HEK293 (cell line): ENCODE data around the gene SP4.

Experiments
- CTCF ChIA-PET: fragments of 350-600 bp; formaldehyde crosslinking; extraction: SDS; loops from one replicate; lab custom pipeline; 2021; ENCODE audit warnings: antibody characterized with exemption; lab: Yijun Ruan, JAX
- POLR2A ChIA-PET: fragments of 300-600 bp; formaldehyde crosslinking; extraction: SDS; loops from one replicate; lab custom pipeline; 2020; ENCODE audit warnings: antibody characterized with exemption, inconsistent platforms; lab: Yijun Ruan, JAX
- H3K27ac ChIP-seq: fragments of 200-500 bp; sonication (Bioruptor generic); 2 replicates; pipeline ENCODE4 v1.5.1; 2014; ENCODE audit warnings: low read depth, low read length, control low read depth, inconsistent platforms; ENCODE audit errors: extremely low read depth
- H3K36me3 ChIP-seq, 2 experiments: fragments of 200-500 bp in 1 of 2; sonication (Bioruptor generic) in 1 of 2; 1 replicate in 1 of 2; 2 replicates in 1 of 2; pipeline ENCODE4 v1.5.1; 2014 to 2017; ENCODE audit warnings: inconsistent platforms in 2 of 2, low read length in 2 of 2; ENCODE audit not compliant: control insufficient read depth in 2 of 2, insufficient read depth in 1 of 2
- H3K4me1 ChIP-seq: fragments of 200-500 bp; sonication (Bioruptor generic); 2 replicates; pipeline ENCODE4 v1.5.1; 2014; ENCODE audit warnings: mild to moderate bottlenecking, low read length, inconsistent platforms; ENCODE audit not compliant: control insufficient read depth, insufficient read depth
- H3K4me3 ChIP-seq: 2 replicates; pipeline ENCODE4 v1.5.1; 2011; ENCODE audit warnings: low read depth, mild to moderate bottlenecking, control low read depth, low read length, moderate library complexity
- H3K9me3 ChIP-seq: fragments of 200-500 bp; sonication (Bioruptor generic); 2 replicates; pipeline ENCODE4 v1.5.1; 2014; ENCODE audit warnings: low read depth, low read length, inconsistent platforms; ENCODE audit not compliant: control insufficient read depth, insufficient read depth
- OVOL3 ChIP-seq: fragments of 450-650 bp; formaldehyde crosslinking; IDR thresholded peaks from 2 replicates; pipeline ENCODE4 v1.5.1; 2016; ENCODE audit warnings: missing biosample characterization, missing genetic modification characterization
- REST ChIP-seq: fragments of 450-650 bp; formaldehyde crosslinking; IDR thresholded peaks from 2 replicates; pipeline ENCODE4 v1.5.1; 2016; ENCODE audit warnings: missing biosample characterization, missing genetic modification characterization
- YY2 ChIP-seq: fragments of 450-650 bp; formaldehyde crosslinking; IDR thresholded peaks from 2 replicates; pipeline ENCODE4 v1.5.1; 2016; ENCODE audit warnings: missing biosample characterization, missing genetic modification characterization
- ZNF16 ChIP-seq: fragments of 450-650 bp; formaldehyde crosslinking; IDR thresholded peaks from 2 replicates; pipeline ENCODE4 v1.5.1; 2016; ENCODE audit warnings: low read depth, missing biosample characterization, missing genetic modification characterization
- ZNF184 ChIP-seq: fragments of 450-650 bp; IDR thresholded peaks from 2 replicates; pipeline ENCODE4 v1.5.1; 2018; ENCODE audit warnings: missing biosample characterization, mild to moderate bottlenecking, missing genetic modification characterization
- ZNF37A ChIP-seq: fragments of 450-650 bp; IDR thresholded peaks from 2 replicates; pipeline ENCODE4 v1.5.1; 2018; ENCODE audit warnings: missing biosample characterization, missing genetic modification characterization
- ZNF529 ChIP-seq: fragments of 450-650 bp; formaldehyde crosslinking; IDR thresholded peaks from 2 replicates; pipeline ENCODE4 v1.5.1; 2017; ENCODE audit warnings: missing genetic modification characterization, missing biosample characterization; ENCODE audit not compliant: insufficient replicate concordance
- ZNF560 ChIP-seq: fragments of 450-650 bp; formaldehyde crosslinking; IDR thresholded peaks from 2 replicates; pipeline ENCODE4 v1.5.1; 2017; ENCODE audit warnings: missing biosample characterization, missing genetic modification characterization, borderline replicate concordance
- ZNF629 ChIP-seq: fragments of 450-650 bp; formaldehyde crosslinking; IDR thresholded peaks from 2 replicates; pipeline ENCODE4 v1.5.1; 2017; ENCODE audit warnings: missing biosample characterization, missing genetic modification characterization
- ZNF670 ChIP-seq: fragments of 450-650 bp; formaldehyde crosslinking; IDR thresholded peaks from 2 replicates; pipeline ENCODE4 v1.5.1; 2016; ENCODE audit warnings: missing biosample characterization, missing genetic modification characterization, low read depth
- ZNF837 ChIP-seq: fragments of 450-650 bp; formaldehyde crosslinking; IDR thresholded peaks from 2 replicates; pipeline ENCODE4 v1.5.1; 2016; ENCODE audit warnings: missing biosample characterization, missing genetic modification characterization
- ZSCAN23 ChIP-seq: fragments of 450-650 bp; formaldehyde crosslinking; IDR thresholded peaks from 2 replicates; pipeline ENCODE4 v1.5.1; 2016; ENCODE audit warnings: missing biosample characterization, missing genetic modification characterization
- TF ChIP-seq, protein P1 (sequence below): fragments of 450-650 bp; formaldehyde crosslinking; conservative IDR thresholded peaks from 2 replicates; pipeline ENCODE4 v1.5.1; 2016; ENCODE audit warnings: low read depth, missing biosample characterization, missing genetic modification characterization
- TF ChIP-seq, protein P2 (sequence below): fragments of 450-650 bp; formaldehyde crosslinking; IDR thresholded peaks from 2 replicates; pipeline ENCODE4 v1.5.0; 2017; ENCODE audit warnings: missing biosample characterization, missing genetic modification characterization, borderline replicate concordance

Gene SP4

GRCh38 chr7:21443149-21443841, 15.4 kb downstream of the SP4 start:
- TF ChIP-seq ZNF37A (no peak), ZNF184 (tag by site-specific recombination) (no peak), ZNF670 (tag by site-specific recombination) (no peak), REST (no peak), ZNF16 (tag by site-specific recombination) (no peak), YY2 (no peak), OVOL3 (tag by site-specific recombination) (no peak)
- TF ChIP-seq, all 188 proteins: peak for 0
- no peaks in the 10 kb centered on the region for H3K4me1 ChIP-seq
- no peaks in the 10 kb centered on the region; a peak in 1 of 3 replicates for H3K36me3 ChIP-seq
- H3K9me3 ChIP-seq, result no peaks in the 10 kb centered on the region
- no peak overlapping the region for H3K4me3 ChIP-seq
- ChIA-PET POLR2A (no interaction called here), CTCF (no interaction called here)
- H3K27ac ChIP-seq, result no peak overlapping the region

DNA sequence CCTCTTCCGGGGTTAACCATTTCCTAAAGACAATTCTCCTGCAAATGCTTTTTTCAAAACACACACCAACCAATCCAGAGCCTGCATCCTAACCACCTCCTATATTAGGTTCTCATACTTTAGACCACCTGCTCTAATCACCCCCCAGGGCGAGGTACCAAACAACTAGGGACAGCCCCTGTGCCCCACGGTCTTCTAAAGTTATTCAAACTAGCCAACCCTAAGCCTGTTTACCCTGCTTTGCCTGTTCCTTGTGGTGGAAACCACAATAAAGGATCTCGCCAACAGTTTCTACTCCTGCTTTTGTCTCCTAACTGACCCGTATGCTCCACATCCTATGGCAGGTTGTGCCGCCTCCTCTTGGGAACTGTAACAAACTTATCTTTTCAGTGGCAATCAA, 21.1 kb downstream of the SP4 start:
- Histone ChIP-seq H3K4me1 (no peaks in the 10 kb centered on the region), H3K4me3 (no peak overlapping the region), H3K36me3 (no peaks in the 10 kb centered on the region), H3K27ac (no peak overlapping the region), H3K9me3 (no peaks in the 10 kb centered on the region)
- CTCF ChIA-PET, result no interaction called here
- TF ChIP-seq ZNF529 (tag by site-specific recombination) (no peak), OVOL3 (tag by site-specific recombination) (no peak), ZNF837 (no peak), ZSCAN23 (tag by site-specific recombination) (no peak), ZNF560 (no peak), ZNF629 (tag by site-specific recombination) (no peak)
- TF ChIP-seq, protein P1, sequence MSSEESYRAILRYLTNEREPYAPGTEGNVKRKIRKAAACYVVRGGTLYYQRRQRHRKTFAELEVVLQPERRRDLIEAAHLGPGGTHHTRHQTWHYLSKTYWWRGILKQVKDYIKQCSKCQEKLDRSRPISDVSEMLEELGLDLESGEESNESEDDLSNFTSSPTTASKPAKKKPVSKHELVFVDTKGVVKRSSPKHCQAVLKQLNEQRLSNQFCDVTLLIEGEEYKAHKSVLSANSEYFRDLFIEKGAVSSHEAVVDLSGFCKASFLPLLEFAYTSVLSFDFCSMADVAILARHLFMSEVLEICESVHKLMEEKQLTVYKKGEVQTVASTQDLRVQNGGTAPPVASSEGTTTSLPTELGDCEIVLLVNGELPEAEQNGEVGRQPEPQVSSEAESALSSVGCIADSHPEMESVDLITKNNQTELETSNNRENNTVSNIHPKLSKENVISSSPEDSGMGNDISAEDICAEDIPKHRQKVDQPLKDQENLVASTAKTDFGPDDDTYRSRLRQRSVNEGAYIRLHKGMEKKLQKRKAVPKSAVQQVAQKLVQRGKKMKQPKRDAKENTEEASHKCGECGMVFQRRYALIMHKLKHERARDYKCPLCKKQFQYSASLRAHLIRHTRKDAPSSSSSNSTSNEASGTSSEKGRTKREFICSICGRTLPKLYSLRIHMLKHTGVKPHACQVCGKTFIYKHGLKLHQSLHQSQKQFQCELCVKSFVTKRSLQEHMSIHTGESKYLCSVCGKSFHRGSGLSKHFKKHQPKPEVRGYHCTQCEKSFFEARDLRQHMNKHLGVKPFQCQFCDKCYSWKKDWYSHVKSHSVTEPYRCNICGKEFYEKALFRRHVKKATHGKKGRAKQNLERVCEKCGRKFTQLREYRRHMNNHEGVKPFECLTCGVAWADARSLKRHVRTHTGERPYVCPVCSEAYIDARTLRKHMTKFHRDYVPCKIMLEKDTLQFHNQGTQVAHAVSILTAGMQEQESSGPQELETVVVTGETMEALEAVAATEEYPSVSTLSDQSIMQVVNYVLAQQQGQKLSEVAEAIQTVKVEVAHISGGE, result no peak
- TF ChIP-seq, protein P2, sequence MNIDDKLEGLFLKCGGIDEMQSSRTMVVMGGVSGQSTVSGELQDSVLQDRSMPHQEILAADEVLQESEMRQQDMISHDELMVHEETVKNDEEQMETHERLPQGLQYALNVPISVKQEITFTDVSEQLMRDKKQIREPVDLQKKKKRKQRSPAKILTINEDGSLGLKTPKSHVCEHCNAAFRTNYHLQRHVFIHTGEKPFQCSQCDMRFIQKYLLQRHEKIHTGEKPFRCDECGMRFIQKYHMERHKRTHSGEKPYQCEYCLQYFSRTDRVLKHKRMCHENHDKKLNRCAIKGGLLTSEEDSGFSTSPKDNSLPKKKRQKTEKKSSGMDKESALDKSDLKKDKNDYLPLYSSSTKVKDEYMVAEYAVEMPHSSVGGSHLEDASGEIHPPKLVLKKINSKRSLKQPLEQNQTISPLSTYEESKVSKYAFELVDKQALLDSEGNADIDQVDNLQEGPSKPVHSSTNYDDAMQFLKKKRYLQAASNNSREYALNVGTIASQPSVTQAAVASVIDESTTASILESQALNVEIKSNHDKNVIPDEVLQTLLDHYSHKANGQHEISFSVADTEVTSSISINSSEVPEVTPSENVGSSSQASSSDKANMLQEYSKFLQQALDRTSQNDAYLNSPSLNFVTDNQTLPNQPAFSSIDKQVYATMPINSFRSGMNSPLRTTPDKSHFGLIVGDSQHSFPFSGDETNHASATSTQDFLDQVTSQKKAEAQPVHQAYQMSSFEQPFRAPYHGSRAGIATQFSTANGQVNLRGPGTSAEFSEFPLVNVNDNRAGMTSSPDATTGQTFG (tag by site-specific recombination), result no peak
- POLR2A ChIA-PET, result no interaction called here
